Stimulated activated CD8-positive, alpha-beta memory T cell treated with anti-CD3 and anti-CD28 coated beads, Interleukin-4, amount 100 ng/mL, for 24 hours (primary cell): Measurements from ENCODE around the gene FOXL2NB.
"Not testable (repeated sequence)": the region's sequence is repeated elsewhere in the genome, so short reads cannot be mapped to it uniquely, and the experiment has no call there.

Source experiments
- DNase-seq: peaks from one replicate; pipeline ENCODE4 v3.0.0-alpha.2; 2020; ENCODE audit warnings: low read depth

Gene FOXL2NB

GRCh38 chr3:138946663-138947494 lies at the start of gene FOXL2NB, which contains the start of gene FOXL2:
Gene FOXL2NB, plus strand, starts transcription at chr3:138947217. Its CDS starts 148 bp downstream, at chr3:138947365.
Gene FOXL2, minus strand, starts transcription at chr3:138947137. Its CDS starts 415 bp downstream, at chr3:138946722.
- DNase-seq, result no peak

GRCh38 chr3:138898301-138898700 lies 48.7 kb upstream of the FOXL2NB start:
- no peak for DNase-seq

- no peak for DNase-seq
Measured at GRCh38 chr3:138898708-138899107, 48.3 kb upstream of the FOXL2NB start.

DNA sequence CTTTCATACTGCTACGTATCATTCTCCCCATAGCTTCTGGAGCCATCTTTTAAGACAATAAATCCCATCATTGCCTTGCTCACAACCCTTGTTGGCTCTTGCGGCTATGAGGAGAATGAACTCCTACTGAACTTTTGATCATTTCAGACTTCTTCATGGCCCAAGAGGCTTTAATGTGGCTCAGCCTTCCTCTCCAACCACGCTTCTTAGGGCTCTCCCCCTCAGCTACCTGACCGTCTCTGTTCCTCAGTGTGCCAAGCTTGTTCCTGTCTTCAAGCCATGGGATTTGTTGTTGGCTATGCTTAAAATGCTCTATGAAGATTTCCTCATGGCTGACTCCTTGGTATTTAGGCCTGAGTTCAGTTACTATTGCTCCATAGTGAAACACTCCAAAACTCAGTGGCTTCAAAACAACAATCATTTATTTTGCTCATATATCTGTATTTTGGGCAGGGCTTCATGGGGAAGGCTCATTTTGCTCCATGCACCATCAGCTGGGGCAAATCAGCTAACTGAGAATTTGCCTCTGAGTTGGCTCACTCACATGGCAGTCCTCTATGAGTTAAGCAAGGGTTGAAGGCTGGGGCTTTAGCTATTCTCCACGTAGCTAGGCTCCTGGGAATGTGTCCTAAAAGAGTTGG lies 47.5 kb upstream of the FOXL2NB start:
- DNase-seq, result no peak

- DNase-seq, result no peak
Measured at GRCh38 chr3:138901567-138901966, 45.5 kb upstream of the FOXL2NB start.

GRCh38 chr3:138902171-138902570 lies 44.8 kb upstream of the FOXL2NB start:
- DNase-seq, result no peak

DNA sequence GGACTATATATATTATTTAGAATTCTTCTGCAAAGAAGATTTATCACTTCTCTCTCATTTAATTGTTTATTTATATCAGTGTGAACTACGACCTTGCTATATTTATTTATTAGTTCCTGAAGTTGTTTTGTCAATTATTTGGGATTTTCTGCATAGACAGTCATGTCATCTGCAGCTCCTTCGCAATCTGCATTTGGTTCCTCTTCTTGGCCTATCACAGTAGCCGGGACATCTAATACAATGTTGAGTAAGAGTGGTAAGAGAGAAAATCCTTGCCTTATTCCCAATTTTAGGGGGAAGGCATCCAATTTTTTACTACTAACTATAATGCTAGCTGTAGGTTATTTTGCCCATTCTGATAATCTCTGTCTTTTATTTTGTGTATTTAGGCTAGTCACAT lies 39.5 kb upstream of the FOXL2NB start:
- no peak for DNase-seq

DNA sequence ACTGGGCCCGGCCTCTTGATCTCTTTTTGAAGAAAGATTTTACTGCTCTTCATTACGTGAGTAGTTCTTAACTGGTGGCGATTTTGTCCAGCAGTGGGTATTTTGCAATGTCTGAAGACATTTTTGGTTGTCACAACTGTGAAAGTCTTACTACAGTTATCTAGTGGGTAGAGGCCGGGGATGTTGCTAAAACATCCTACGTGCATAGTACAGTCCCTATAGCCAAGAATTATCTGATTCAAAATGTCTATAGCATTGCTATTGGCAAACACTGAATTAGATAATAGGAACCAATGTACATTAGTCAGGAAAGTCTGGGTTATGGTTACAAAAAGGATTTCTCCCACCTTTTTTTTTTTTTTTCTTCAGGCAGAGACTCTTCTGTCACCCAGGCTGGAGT lies 38.2 kb upstream of the FOXL2NB start:
- DNase-seq, result no peak

GRCh38 chr3:138909904-138910303 lies 37.1 kb upstream of the FOXL2NB start:
- DNase-seq, result no peak

GRCh38 chr3:138911621-138912020 lies 35.4 kb upstream of the FOXL2NB start:
- DNase-seq, result no peak

GRCh38 chr3:138912237-138912636 lies 34.8 kb upstream of the FOXL2NB start:
- no peak for DNase-seq

DNA sequence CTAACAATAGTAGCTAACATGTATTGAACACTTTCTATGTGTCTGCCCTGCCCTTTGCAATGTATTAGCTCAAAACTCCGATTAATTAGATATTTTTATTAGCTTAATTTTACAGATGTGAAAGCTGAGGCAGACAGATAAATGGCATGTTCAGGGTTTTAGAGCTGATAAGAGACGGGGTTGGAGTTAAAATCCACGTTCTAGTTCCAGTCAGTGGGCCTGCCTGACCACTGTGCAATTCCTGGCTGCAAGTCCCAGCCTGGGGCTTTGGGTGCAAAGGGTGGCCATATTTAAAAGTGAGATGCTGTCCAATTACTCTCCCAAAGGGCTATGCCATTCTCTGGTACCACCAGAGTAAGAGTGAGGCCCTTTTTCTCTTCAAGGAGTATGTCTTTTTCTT lies 33.3 kb upstream of the FOXL2NB start:
- no peak for DNase-seq

- no peak for DNase-seq
Measured at GRCh38 chr3:138914870-138915502, 32.0 kb upstream of the FOXL2NB start.

- peak; percentile 75 for DNase-seq
Measured at GRCh38 chr3:138915503-138916498, 31.2 kb upstream of the FOXL2NB start.

- no peak for DNase-seq
Measured at GRCh38 chr3:138916824-138917223, 30.2 kb upstream of the FOXL2NB start.

- no peak for DNase-seq
Measured at GRCh38 chr3:138919325-138919724, 27.7 kb upstream of the FOXL2NB start.

- no peak for DNase-seq
Measured at GRCh38 chr3:138921316-138922292, 25.4 kb upstream of the FOXL2NB start.

DNA sequence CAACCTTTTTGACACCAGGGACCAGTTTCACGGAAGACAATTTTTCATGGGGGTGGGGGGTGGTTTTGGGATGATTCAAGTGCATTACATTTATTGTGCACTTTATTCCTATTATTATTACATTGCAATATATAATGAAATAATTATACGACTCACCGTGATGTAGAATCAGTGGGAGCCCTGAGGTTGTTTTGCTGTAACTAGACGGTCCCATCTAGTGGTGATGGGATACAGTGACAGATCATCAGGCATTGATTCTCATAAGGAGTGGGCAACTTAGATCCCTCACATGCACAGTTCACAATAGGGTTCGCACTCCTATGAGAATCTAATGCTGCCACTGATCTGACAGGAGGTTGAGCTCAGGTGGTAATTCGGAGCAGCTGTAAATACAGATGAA lies 24.6 kb upstream of the FOXL2NB start:
- not testable (repeated sequence) for DNase-seq

DNA sequence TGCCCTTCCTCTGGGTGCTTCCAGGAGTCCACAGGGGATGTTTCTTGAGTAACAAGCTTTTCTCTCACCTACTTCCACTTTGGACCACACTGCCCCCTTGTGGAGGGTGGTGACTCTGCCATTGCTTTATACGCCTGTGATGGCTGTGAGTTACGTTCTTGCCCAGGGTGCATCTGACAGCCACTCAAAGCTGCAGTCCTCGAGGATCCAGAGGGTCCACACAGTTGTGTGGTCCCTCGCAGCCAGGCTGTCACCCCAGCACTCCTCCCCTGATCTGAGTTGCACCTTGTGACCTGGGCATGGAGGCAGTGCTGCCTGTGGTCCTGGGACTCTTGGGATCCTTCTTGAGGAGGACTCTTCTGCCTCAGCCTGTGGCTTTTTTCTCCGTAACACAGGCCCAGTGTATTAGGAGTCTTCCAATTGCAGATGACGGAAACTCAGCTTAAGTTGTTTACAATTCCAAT lies 23.5 kb upstream of the FOXL2NB start:
- peak; percentile 72 for DNase-seq

DNA sequence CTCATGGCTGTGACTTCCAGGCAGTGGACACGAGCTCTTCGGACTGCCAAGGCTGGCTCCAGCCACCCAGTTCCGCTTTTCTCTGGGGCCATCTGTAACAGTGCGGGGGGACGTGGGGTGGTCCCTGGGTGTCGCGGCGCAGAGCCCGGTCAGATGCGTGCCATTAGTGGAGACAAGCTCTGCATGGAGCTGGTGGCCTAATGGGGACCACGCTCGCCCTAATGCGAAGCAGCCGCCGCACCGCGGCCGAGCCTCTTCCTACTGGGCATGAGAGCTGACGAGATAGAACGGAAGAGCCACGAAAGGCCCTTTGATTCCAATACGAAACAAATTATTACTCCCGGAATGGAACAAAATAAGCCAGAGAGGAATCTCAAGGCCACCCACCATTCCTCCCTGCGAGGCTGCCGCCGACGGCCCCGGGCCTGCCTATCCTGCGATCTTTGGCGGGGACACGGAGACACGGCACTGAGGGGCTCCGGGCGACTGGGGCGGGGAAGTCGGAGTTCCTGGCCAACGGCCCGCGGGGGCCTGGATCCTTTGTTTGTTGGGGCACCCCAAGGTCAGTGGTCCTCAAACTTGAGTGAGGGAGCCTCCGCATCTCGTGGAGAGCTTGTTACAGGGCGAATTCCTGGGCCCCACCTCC lies 18.2 kb upstream of the FOXL2NB start:
- no peak for DNase-seq
